Femur (tissue), 1 donor: ENCODE data around the gene CLEC17A.

ENCODE experiments used
- DNase-seq: peaks from one replicate; pipeline ENCODE4 v3.0.0-alpha.2; 2017

Gene CLEC17A

GRCh38 chr19:14655726-14656125 lies 72.8 kb downstream of the CLEC17A start:
- DNase-seq, result no peak

GRCh38 chr19:14659874-14660489 lies 77.1 kb downstream of the CLEC17A start:
- no peak for DNase-seq

GRCh38 chr19:14661372-14661924 lies 78.6 kb downstream of the CLEC17A start:
- DNase-seq, result no peak
